Neuron (in vitro differentiated cells): ENCODE results near the gene ANKRD17.

ENCODE experiments used
- H2AFZ ChIP-seq: one replicate; pipeline ENCODE4 v1.6.1; 2013; ENCODE audit warnings: low read depth, mild to moderate bottlenecking, inconsistent platforms, low read length, moderate library complexity
- H3K27me3 ChIP-seq: one replicate; pipeline ENCODE4 v1.6.1; 2013; ENCODE audit warnings: low read length; ENCODE audit not compliant: insufficient read depth
- H3K36me3 ChIP-seq: one replicate; pipeline ENCODE4 v1.6.1; 2013; ENCODE audit warnings: low read length; ENCODE audit not compliant: insufficient read depth
- H3K4me1 ChIP-seq: one replicate; pipeline ENCODE4 v1.6.1; 2013; ENCODE audit warnings: low read length; ENCODE audit not compliant: insufficient read depth
- H3K4me3 ChIP-seq: 2 replicates; pipeline ENCODE4 v1.5.1; 2013; ENCODE audit warnings: mild to moderate bottlenecking, low read length, moderate library complexity
- H3K9me3 ChIP-seq: one replicate; pipeline ENCODE4 v1.6.1; 2013; ENCODE audit warnings: low read length

Gene ANKRD17

DNA sequence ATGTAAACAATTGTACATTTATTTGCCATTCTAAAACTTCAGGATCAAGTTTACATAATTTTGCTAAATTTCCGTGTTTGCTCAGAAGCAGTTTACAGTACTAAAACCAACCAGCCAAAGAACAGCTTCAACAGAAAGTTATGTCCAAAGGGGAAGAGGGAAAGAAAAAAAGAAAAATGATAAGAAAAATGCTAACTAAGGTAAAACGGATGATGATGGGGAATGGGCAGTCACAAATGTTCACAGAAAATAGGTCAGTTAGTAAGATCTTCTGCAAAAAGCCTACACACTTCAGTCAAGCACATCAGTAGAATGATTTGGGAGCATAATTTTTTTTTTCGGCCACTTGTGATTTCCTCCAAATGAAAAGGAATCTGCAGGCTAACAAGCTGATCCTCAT lies 182.8 kb downstream of the ANKRD17 start:
- no peaks in the 10 kb centered on the region for H3K27me3 ChIP-seq
- peaks cover 4% of the 10 kb centered on the region for H3K4me1 ChIP-seq
- H2AFZ ChIP-seq = no peak overlapping the region
- no peaks in the 10 kb centered on the region for H3K9me3 ChIP-seq
- no peak overlapping the region for H3K4me3 ChIP-seq
- H3K36me3 ChIP-seq = peaks cover 62% of the 10 kb centered on the region

DNA sequence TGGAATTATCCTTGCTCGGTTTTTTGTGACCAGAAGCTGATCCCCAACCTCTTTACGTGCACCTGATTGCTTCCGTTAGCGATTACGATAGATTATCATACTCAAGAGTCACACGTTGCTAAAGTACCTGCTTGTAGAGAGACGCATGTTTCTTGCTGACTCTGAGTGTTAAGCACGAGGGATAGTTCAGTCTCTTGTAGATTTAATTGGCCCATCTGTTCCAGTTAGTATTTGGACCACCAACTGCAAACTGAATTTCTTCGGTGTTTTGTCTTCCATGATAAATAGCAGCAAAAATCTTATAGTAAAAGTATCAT lies 188.6 kb downstream of the ANKRD17 start:
- Histone ChIP-seq H3K36me3 (peaks cover 24% of the 10 kb centered on the region), H3K4me1 (peaks cover 16% of the 10 kb centered on the region), H3K4me3 (peak overlapping the region; percentile 90), H2AFZ (peak overlapping the region; percentile 56), H3K9me3 (no peaks in the 10 kb centered on the region), H3K27me3 (no peaks in the 10 kb centered on the region)

DNA sequence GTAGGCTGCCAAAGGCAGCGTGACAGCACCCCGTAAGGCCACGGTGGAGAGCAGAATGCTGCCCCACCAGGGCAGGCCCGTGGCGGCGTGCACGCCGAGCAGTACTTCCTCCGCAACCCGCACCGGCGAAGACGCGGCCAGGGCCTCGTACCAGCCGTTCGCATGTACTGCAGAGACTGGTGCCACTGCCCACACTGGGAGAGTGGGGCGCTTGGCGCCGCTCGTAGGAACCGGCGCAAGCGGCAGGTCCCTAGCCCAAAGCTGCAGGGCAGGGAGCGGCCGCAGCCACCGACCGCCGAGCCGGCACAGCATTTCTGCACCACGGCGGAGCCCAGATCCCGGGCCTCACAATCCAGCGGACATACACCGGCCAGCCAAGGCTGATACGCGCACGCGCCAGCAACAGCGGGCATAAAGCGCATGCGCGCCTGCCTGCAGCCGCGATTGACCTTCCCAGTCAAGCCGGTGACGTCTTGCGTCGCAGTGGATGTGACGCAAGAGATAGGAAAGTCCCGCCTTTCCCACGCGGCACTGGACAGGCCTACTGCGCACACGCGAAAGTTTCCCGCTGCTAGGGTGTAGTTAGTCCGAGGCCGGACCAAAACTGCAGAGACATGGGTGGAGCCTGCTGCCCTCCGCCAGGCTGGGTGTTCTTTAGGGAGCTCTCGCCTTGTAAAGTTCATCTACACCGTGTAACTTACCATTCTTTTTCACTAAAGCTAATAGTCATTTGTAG lies 189.1 kb downstream of the ANKRD17 start, which contains the start of gene COX18:
TSS of gene COX18 (minus strand) at position 379 of the 736 bp plus-strand sequence. CDS start at position 312, 67 bp downstream.
- peak within 1 kb of the TSS; percentile 90 for H3K4me3 ChIP-seq
- H3K36me3 ChIP-seq = peaks cover 20% of the 10 kb centered on the region
- H3K4me1 ChIP-seq = peaks cover 16% of the 10 kb centered on the region
- no peaks in the 10 kb centered on the region for H3K9me3 ChIP-seq
- H3K27me3 ChIP-seq = no peaks in the 10 kb centered on the region
- peak within 1 kb of the TSS; percentile 59 for H2AFZ ChIP-seq

DNA sequence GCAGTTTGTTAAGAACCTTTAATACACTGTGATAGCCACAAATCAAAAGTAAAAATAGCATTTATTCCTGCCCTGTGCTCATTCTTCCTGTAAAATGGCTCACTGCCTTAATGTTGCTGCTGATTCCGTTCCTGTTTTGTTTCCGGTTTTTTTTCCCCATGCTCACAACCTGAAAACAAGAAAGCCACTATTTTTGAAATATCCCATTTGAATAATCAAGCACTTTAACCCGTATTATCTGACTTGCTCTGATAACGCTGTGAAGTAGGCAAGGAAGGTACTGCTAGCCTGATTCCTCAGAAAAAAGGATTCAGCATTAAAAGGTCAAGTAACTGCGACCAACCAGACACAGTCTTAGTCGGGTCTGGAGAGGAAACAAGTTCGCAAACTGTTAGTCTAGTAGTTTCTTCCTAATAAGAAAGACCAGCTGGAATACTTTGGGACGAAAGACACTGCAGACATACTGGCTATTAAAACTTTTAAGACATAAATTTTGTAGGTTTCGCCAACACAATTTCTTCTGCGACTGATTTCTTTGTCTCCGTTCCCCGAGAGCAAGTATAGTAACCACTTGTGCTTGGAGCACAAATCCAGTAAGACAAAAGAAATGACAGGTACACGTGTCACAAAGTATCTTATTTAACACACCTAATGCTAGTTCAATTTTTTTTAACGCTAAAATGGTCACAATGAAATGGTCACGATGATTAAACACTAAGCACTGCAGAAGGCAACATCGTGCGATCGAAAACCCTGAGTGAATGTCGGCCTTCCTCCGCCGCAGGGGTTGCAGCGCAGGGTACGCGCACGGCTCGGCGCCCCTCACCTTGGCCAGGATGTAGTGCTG lies 189.9 kb downstream of the ANKRD17 start:
- peaks cover 23% of the 10 kb centered on the region for H3K36me3 ChIP-seq

DNA sequence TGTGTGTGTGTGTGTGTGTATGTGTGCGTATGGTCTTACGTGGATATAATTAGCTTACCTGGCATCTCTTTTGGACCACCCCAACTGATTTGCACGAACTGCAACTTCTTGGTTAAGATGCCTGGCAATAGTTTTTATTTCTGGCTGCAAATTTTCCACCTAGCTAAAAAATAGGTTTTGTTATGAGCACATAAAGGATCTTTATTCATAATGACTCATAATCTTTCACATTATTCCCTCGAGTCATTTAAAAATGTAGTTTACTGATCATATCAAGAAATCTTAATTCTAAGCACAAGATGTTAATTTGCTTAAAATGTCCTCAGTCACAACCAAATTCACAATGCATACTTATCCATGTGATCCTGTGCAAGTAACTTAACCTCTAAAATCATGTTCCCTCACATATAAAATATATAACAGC lies 190.6 kb downstream of the ANKRD17 start:
- Histone ChIP-seq H3K4me3 (peak overlapping the region; percentile 90), H3K4me1 (peaks cover 16% of the 10 kb centered on the region), H2AFZ (peak overlapping the region; percentile 59), H3K27me3 (no peaks in the 10 kb centered on the region), H3K36me3 (peaks cover 26% of the 10 kb centered on the region), H3K9me3 (no peaks in the 10 kb centered on the region)

More for the DNA sequence above, 189.9 kb downstream of the ANKRD17 start:
- no peaks in the 10 kb centered on the region for H3K27me3 ChIP-seq
- peak overlapping the region; percentile 90 for H3K4me3 ChIP-seq
- no peaks in the 10 kb centered on the region for H3K9me3 ChIP-seq
- peak overlapping the region; percentile 59 for H2AFZ ChIP-seq
- peaks cover 16% of the 10 kb centered on the region for H3K4me1 ChIP-seq

DNA sequence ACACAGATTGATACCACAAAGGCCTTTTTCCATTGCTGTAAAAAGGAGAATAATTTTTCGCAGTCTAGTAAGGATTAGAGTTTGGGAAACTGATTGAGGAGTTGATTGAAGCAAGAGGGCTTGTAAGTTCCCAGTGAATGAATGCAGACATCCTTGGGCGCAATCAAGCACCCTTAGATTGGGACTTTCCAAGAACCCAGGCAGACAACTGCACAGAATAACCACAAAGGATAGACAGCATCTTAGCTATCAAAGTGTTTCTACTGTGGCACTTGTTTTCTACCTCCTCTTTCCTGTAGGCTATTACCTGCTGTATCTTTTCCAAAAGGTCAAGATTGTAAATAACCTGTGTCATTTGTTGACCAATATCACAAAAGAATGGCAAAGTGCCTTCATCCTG lies 191.7 kb downstream of the ANKRD17 start:
- H2AFZ ChIP-seq = no peak overlapping the region
- no peak overlapping the region for H3K4me3 ChIP-seq
- H3K4me1 ChIP-seq = peaks cover 12% of the 10 kb centered on the region
- H3K36me3 ChIP-seq = peaks cover 24% of the 10 kb centered on the region
- H3K9me3 ChIP-seq = no peaks in the 10 kb centered on the region
- H3K27me3 ChIP-seq = no peaks in the 10 kb centered on the region

DNA sequence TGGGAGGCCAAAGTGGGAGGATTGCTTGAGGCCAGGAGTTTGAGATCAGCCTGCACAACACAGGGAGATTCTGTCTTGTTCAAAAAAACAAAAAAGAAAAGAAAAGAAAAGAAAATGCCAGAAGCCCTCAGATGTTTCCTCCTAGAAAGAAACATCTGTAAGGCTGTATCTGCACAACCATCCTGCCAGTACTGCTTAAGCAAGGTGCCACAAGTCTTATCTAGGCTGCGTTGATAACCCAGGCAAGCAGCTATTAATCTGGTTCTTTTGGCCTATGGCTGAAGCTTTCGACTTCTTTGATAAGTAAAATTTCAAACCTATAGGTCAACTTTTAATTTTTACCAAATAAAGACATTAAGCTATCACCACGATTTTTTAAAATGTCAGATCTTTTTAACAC lies 192.2 kb downstream of the ANKRD17 start:
- Histone ChIP-seq H3K4me3 (no peak overlapping the region), H3K9me3 (no peaks in the 10 kb centered on the region), H2AFZ (no peak overlapping the region), H3K27me3 (no peaks in the 10 kb centered on the region), H3K36me3 (peaks cover 28% of the 10 kb centered on the region), H3K4me1 (peaks cover 12% of the 10 kb centered on the region)

DNA sequence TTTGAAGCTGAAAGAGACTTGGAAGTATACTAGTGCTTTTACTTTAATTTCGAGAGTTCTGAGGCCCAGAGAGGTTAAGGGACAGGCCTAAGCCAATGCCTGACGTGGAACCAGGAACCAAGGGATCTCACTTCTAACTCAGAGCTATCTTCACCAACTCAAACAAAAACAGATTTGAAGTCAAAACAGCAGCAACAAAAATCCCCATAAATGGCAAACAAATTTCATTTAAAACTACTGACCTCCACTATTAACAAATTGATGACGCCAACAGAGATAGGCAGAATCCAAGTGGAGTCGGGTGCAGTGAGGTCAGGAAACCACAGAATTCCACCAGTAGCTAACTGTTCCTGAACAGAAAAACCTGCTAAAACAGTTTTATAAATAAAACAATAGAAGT lies 194.1 kb downstream of the ANKRD17 start:
- no peaks in the 10 kb centered on the region for H3K27me3 ChIP-seq
- peaks cover 41% of the 10 kb centered on the region for H3K36me3 ChIP-seq
- peaks cover 7% of the 10 kb centered on the region for H3K4me1 ChIP-seq
- H3K4me3 ChIP-seq = no peak overlapping the region
- H2AFZ ChIP-seq = no peak overlapping the region
- no peaks in the 10 kb centered on the region for H3K9me3 ChIP-seq

DNA sequence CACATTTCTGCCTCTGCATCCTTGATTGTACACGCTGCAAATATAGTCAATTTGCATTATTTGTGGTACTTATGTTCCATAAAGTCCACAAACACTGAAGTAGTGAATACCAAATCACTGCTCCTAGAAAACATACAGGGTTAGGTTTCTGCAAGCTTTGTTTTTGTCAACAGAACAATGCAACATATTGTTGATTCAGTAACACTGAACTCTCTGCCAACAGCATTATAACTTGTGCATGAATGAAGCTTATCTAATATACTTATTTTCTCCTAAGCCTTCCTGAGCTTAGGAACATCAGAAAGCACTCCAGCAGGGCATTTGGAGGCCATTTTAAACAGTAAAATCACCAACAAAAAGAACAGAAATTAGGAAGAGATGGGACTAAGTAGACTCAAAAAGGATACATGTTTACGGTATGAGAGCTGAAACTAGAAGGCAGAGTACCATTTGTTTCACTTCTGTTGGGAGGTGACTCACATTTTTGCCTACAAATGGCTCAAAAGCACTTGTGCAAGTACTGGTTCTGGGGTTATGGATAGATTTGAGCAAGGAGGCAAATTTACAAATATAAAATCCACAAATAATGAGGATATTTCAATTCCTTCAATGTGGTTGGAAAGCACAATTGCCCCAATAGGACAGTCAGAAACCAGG lies 203.2 kb downstream of the ANKRD17 start:
- Histone ChIP-seq H3K4me1 (no peaks in the 10 kb centered on the region), H3K27me3 (no peaks in the 10 kb centered on the region), H3K9me3 (no peaks in the 10 kb centered on the region), H3K4me3 (no peak overlapping the region), H3K36me3 (peaks cover 48% of the 10 kb centered on the region), H2AFZ (no peak overlapping the region)

DNA sequence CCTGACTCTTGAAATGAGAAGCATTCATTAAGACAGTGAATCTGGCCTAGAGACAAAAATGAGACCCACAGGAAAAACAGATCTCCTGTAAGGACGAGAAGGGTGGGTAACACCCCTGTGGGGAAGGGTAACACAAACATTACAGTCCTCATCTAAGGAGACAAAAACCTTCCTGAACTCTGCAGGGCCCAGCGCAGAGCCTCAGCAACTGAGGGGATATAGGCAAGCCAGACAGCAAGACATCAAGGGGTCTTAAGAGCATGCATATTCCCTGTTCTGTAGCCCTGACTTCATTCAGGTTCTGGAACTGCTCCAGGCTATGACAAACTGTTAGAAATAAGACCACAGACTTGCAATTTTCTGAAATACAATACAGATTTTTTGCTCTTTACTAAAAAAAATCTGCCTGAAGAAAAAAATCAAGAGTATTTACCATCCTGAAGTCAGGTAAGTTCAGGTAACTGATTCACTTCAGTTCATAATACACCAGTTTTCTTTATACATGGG lies 204.6 kb downstream of the ANKRD17 start:
- peaks cover 38% of the 10 kb centered on the region for H3K36me3 ChIP-seq
- H3K4me1 ChIP-seq = no peaks in the 10 kb centered on the region
- H3K4me3 ChIP-seq = no peak overlapping the region
- no peaks in the 10 kb centered on the region for H3K9me3 ChIP-seq
- no peak overlapping the region for H2AFZ ChIP-seq
- H3K27me3 ChIP-seq = no peaks in the 10 kb centered on the region

DNA sequence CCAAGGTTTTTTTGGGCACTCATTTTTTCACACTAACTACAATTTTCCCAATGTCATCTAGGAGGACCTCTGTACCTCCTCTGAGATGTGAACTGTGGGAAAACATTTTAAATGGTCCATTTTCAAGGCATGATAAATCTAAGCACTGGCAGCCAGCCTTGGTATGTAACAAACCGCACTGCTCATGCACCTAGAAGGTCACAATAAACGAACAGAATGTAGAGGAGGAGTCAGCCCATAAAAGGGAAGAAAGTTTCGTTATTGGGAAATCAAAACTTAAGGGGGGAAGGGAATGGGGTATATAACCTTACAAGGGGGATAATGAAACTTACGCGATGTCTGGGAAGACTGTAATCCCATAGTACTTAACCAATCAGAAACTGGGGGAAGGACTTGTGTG lies 205.5 kb downstream of the ANKRD17 start:
- H3K36me3 ChIP-seq = peaks cover 30% of the 10 kb centered on the region
- no peak overlapping the region for H3K4me3 ChIP-seq
- H3K27me3 ChIP-seq = no peaks in the 10 kb centered on the region
- H3K4me1 ChIP-seq = no peaks in the 10 kb centered on the region
- no peak overlapping the region for H2AFZ ChIP-seq
- no peaks in the 10 kb centered on the region for H3K9me3 ChIP-seq

DNA sequence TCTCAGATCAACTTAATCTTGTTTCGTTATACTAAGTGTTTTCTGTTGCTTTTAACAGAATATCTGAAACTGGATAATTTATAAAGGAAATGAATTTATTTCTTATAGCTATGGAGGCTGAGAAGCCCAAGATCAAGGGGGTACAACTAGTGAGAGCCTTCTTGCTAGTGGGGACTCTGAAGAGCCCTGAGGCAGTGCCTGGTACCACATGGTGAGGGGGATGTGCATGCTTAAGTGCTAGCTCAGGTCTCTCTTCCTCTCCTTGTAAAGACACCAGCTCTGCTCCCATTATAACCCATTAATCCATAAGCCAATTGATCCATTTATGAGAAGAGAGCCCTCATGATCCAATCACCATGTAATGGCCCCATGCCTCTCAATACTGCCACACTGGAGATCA lies 207.0 kb downstream of the ANKRD17 start:
- Histone ChIP-seq H3K27me3 (no peaks in the 10 kb centered on the region), H2AFZ (no peak overlapping the region), H3K4me3 (no peak overlapping the region), H3K36me3 (peaks cover 21% of the 10 kb centered on the region), H3K4me1 (no peaks in the 10 kb centered on the region), H3K9me3 (no peaks in the 10 kb centered on the region)

DNA sequence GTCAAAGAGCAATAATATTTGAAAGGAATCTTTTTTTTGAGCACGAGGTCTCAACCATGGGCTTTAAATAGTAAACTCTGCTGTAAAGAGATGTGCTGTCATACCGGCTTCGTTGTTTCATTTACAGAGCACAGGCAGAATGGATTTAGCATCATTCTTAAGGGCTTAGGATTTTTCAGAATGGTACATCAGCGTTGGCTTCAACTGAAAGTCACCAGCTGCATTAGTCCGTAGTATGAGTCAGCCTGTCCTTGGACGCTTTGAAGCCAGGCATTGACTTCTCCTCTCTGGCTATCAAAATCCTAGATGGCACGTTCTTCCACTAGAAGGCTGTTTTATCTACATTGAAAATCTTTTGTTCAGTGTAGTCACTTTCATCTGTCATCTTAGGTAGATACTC lies 212.7 kb downstream of the ANKRD17 start:
- no peak overlapping the region for H2AFZ ChIP-seq
- H3K4me3 ChIP-seq = no peak overlapping the region
- H3K9me3 ChIP-seq = no peaks in the 10 kb centered on the region
- no peaks in the 10 kb centered on the region for H3K27me3 ChIP-seq
- no peaks in the 10 kb centered on the region for H3K4me1 ChIP-seq
- H3K36me3 ChIP-seq = no peaks in the 10 kb centered on the region
